ENCODE results near the gene RPL18. TPM values are rescaled to one million over a fixed set of nuclear protein-coding genes. Genes with fewer than 3 reads are reported as not detected.
A peak's percentile ranks its signal among the peaks of the same experiment; 100 is the strongest.

RPL18 gene
- total and polyA plus RNA-seq, 9 of the 15 experiments (the other 6 are each of a cell fraction or from before 2014, with no cell fraction given) = 312 to 2,635 (median 1,653) TPM

GRCh38 chr19:48623556-48624066, 4.6 kb upstream of the RPL18 start (continued):
- TF ChIP-seq TOE1 (IDR thresholded peaks at IDR 0.05; ENCODE audit: borderline replicate concordance) (0 out of 2 replicates have a peak, but pooled peaks have one; percentile 14), TOE1 (CRISPR knock-in tag; IDR thresholded peaks at IDR 0.05; ENCODE audit: borderline replicate concordance, low read depth) (no peak; the same call in 1 of the 2 replicates), GATA2 (CRISPR knock-in tag; IDR thresholded peaks at IDR 0.05) (peak; percentile 49), TRIM28 (IDR thresholded peaks at IDR 0.05) (0 out of 2 replicates have a peak, but pooled peaks have one; percentile 17), NCOA1 (IDR thresholded peaks at IDR 0.05; ENCODE audit: low read depth) (peak; percentile 23; the same call in 1 of the 2 replicates), ZNF197 (CRISPR knock-in tag; IDR thresholded peaks at IDR 0.05; ENCODE audit: low read depth) (0 out of 2 replicates have a peak, but pooled peaks have one; percentile 60), NR2C1 (IDR thresholded peaks at IDR 0.05) (peak; percentile 56; the same call in 1 of the 2 replicates), NR2C1 (tag; IDR thresholded peaks at IDR 0.05) (peak; percentile 76), ZNF511 (CRISPR knock-in tag; IDR thresholded peaks at IDR 0.05) (no peak), HDAC1 (IDR thresholded peaks at IDR 0.05) (peak in 1 of 2 experiments; percentile 65; a peak in 2 of 4 replicates), FOXP4 (CRISPR knock-in tag; IDR thresholded peaks at IDR 0.05; ENCODE audit: borderline replicate concordance) (0 out of 2 replicates have a peak, but pooled peaks have one; percentile 54), LEF1 (IDR thresholded peaks at IDR 0.05) (peak; percentile 43; the same call in 1 of the 2 replicates), MEF2D (tag; conservative IDR thresholded peaks at IDR 0.05; ENCODE audit: low read depth) (0 out of 2 replicates have a peak, but pooled peaks have one; percentile 18), ZNF316 (IDR thresholded peaks at IDR 0.05) (peak; percentile 58), LARP7 (IDR thresholded peaks at IDR 0.05) (0 out of 2 replicates have a peak, but pooled peaks have one; percentile 22), JUNB (CRISPR knock-in tag; conservative IDR thresholded peaks at IDR 0.05) (no peak), MIER1 (IDR thresholded peaks at IDR 0.05; ENCODE audit: low read depth) (0 out of 2 replicates have a peak, but pooled peaks have one; percentile 45), ATF3 (IDR thresholded peaks at IDR 0.05) (peak; percentile 34; the same call in 1 of the 2 replicates), ATF3 (CRISPR knock-in tag; conservative IDR thresholded peaks at IDR 0.05) (no peak), OTX1 (CRISPR knock-in tag; IDR thresholded peaks at IDR 0.05) (peak; percentile 79; the same call in 1 of the 2 replicates), ZNF431 (CRISPR knock-in tag; IDR thresholded peaks at IDR 0.05) (no peak), SMAD1 (IDR thresholded peaks at IDR 0.05; ENCODE audit: low read depth, low read length, partially characterized antibody) (no peak), POLR2A (conservative IDR thresholded peaks at IDR 0.05) (peak; percentile 51; the same call in 1 of the 2 replicates), NUFIP1 (IDR thresholded peaks at IDR 0.05; ENCODE audit: partially characterized antibody) (no peak), SMARCA5 (IDR thresholded peaks at IDR 0.05) (peak; percentile 32; the same call in 1 of the 2 replicates), HDAC2 (IDR thresholded peaks at IDR 0.05) (0 out of 2 replicates have a peak, but pooled peaks have one; percentile 21), NELFE (IDR thresholded peaks at IDR 0.05; ENCODE audit: insufficient read depth, insufficient read length) (no peak)

All from K562 (cell line).